ENCODE results near the gene FMNL3.
A peak's percentile ranks its signal among the peaks of the same experiment; 100 is the strongest.

FMNL3 gene

DNA sequence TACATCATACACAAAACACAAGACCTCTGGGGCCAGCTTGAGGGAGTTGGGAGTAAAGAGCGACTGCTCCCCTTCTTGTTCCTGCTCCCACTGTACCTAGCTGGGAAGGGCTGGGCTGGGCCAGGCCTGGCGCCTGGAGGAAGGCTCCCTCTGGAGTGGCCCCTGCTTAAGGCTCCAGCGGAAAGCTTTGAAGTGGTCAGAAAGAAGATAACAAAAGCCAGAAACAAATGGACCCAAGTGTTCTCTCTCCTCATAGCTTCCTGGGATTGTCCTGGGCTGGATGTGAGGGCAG, 58.5 kb downstream of the FMNL3 start:
- DNase-seq, result no peak

DNA sequence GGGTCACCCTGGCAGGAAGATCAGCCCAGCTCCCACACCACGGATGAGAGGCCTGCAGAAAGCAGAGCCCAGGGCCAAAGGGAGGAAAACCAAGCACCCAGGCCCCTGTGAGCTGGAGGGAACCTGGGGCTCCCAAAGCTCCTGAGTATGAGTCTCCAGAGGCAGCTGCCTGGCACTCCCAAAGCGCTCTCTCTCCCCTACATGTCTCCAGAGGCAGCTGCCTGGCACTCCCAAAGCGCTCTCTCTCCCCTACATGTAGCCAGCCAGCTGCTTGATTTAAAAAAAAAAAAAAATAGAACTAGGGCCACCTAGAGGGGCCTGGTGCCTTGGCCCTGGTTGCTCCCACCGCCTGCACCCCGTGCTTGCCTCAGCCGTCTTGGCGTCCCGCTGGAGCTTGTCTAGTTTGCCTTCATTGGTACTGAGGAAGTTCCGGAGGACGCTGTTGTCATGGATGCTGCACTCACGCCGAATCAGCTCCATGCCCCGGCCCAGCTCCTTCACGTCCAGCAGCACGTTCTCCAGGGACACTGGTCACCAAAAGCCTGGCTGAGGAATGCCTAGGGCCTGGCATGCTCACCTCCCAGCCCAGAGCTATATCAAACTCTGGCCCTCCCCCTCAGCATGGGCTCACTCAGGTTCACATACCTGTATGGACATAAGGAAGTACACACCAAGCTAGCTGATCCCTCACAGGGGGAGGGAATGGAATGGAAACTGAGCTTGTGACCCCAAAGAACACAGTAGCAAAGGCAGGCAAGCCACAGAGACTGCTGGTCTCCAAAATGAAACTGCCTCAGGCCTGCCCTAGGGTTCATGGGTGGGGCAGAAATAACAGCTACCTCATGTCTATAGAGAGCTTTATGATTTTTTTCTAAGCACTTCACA, 59.1 kb downstream of the FMNL3 start:
- DNase-seq, result no peak

DNA sequence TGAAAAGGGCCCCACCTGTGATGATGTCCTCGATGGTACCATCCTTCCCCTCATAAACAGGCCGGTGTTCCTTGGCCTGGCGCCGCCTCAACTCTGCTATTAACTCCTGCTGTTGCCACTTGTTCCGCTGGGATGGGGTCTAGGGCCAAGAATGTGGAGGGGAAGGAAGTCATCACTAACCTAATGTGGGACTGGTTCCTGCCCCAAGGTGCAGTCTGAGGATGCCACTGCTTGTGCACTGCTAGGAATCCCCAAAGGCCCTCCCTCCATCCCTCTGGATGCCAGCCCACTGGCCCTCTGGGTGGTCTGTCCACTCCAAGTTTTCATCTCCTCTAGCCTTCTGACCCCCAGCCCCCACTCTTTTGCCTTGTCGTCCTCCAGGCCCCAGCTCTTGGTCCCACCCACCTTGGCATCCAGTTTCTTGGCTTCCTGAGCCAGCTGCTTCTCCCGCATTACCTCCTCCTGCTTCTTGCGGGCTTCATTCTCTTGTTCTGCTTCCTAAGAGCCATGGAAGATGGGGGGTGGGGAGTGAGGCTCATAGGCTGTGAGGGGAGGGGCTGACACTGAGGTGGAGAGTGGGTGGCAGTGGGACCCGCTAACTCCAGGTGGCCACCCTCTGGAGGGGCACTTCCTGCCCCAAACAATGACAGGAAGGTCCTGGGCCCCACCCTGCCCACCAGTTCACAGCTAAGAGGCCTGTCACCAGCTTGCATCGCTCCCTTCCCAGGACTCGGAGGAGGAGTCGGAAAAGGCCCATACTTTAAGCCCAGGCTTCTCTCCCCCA, 60.1 kb downstream of the FMNL3 start:
- no peak for DNase-seq

DNA sequence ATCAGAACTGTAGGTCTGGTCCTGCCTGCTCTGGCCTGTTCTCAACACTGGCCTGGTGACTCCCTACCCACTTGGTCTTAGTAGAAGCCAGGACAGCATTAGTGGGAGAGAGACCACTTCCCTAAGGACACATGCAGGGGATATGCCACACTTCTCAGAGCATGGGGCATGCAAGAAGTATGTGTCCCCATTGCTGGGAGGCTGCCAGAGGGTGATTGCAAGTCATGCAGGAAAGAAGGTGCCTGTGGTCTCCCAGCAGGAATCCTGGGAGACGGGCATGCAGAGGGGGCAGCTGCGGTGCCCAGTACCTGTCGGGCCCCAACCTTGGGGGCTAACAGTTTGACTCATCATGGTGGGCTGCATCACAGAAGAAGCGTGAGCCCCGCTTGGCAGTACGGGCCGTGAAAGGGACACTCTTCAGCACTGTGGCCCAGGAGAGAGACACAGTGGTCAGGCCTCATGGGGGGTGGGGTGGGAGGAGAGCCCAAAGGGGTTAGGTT, 60.8 kb downstream of the FMNL3 start:
- no peak for DNase-seq

DNA sequence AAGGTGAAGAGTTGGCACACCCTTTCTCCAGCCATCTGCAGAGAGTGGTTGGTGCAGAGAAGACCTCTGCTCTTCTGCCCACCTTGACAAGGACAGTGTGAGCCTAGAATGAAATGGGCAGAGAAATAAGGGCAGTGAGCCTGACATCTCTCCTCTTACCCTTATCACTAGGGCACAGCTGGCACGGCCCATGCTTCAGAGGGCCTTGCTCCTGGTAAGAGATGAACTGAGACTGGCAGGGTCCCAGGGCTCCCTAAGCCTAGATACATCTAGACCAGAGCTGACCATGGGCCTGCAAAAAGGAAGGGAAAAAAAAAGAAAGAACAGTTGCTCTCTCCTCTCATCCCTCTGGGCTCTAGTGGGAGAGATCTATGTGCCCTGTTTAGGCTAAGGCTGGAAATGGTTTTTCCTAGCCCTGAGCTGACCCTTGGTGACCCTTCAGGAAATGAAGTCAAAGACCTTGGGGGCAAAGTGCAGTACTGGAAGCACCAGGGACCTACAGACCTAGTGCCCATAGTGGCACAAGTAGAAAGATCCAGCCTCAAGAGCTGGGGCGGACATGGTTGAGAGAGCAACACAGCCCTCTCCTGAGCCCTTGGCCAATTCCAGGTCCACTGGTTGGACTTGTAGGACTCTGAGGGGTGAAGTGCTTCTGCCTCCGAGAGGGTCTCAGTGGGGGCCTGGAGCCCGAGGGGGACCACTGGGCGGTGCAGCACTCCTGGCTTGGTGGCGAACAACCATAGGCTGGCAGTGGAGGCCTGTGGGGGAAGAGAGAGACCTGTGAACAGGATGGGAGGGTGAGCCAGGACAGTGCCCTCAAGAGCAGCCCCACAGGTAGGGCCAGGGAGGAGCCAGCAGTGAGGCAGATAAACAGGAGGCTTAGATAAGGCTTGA, 61.8 kb downstream of the FMNL3 start:
- DNase-seq, result no peak

DNA sequence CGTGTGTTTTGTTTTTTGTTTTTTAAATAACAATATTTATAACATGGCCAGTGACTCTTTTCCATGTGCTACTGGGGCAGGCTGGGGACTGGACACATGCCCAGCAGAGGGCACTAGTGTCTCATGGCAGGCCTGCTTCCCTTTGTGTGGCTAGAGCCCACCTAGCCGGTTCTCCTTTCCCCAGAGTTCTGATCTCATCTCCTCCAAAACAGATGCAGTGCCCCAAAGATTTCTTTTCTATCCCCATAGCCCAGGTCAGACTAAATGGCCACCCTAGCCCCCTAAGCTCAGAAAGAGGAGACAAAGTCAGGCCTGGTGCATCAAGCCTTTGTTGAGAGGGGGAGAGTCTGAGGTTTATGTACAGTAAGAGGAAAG, 62.6 kb downstream of the FMNL3 start:
- peak; percentile 91 for DNase-seq

DNA sequence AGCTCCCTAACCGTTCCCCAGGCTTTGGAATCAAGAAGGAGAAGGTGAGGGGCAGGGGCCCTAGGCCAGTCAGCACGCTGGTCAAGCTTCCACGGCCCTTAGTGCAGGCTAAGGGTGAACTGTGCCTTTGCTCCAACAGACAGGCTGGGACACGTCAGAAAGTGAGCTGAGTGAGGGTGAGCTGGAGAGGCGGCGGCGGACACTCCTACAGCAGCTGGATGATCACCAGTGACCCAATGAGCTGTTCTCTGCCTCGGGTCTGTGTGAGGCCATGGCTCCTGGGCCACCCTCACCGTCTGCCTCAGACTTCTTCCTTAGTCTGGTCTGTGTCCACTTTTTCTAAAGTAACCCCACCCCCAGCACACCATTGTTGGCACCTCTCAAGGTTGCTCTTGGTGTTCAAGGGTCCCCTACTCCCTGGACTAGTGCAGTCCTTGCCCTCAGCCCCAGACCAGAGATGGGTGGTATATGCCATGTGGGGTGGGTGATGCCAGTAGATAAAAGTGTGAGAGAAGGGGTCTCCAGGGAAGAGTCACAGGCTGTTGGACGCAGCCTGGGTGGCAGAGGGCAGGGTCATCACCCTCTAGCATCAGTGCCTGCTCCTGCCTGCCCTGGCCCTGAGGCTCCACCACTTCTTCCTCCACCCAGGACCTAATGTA, 63.1 kb downstream of the FMNL3 start:
- no peak for DNase-seq

DNA sequence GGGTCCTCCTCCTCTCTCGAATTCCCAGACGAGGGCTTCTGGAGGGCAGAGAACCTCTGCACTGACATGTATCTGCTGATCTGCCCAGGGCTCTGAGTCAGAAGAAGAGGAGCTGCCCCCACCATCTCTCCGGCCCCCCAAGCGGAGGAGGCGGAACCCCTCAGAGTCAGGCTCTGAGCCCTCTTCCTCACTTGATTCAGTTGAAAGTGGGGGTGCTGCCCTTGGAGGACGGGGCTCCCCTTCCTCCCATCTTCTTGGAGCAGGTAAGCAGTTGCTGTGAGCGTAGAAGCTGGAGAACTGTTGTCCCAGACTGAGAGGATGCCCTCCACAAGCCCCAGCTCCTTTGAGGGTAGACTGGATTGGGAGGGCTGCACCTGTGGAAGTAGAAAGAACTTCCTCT, 64.1 kb downstream of the FMNL3 start:
- peak; percentile 55 for DNase-seq

DNA sequence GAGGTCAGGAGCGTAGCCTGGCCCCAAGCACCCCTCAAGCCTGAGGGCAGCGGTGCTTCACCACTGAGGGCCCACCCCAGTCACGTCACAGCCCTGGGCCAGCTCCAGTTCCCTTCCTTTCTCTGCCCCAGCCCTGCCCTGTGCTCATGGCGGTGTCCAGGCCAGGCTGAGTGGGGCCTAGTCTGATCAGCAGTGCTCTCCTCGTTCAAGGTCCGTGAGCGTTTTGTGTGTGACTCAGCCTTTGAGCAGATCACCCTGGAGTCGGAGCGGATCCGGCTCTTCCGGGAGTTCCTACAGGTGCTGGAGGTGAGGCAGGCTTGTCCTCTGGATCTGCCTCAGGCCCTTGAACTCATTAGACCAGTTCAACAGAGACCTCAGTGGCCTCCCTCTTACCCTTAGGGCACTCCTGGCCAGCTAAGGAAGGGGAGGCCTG, 64.8 kb downstream of the FMNL3 start:
- DNase-seq, result peak; percentile 47

DNA sequence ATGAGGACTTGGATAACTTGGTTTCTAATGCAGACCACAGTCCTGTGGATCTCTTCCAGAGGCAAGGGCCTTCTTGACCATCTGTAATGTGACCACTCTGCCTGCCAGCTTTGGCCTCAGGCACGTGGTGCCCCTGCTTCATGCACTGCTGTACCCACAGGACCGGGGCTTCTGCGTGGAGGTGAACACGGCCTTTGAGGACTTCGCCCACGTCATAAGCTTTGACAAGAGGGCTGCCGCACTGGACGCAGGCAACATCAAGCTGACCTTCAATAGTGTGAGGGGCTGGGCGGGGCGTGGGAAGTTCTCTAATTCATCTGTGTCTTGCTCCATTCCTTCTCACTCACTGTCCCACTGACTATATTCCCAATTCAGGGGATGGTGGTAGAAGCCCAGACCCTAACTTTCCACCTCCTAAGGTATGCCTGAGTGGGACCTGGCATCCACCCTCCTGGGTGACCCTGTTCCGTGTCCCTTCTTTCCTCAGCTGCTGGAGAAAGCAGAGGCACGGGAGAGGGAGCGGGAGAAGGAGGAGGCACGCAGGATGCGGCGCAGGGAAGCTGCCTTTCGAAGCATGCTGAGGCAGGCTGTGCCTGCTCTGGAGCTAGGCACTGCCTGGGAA, 65.3 kb downstream of the FMNL3 start:
- DNase-seq, result no peak

DNA sequence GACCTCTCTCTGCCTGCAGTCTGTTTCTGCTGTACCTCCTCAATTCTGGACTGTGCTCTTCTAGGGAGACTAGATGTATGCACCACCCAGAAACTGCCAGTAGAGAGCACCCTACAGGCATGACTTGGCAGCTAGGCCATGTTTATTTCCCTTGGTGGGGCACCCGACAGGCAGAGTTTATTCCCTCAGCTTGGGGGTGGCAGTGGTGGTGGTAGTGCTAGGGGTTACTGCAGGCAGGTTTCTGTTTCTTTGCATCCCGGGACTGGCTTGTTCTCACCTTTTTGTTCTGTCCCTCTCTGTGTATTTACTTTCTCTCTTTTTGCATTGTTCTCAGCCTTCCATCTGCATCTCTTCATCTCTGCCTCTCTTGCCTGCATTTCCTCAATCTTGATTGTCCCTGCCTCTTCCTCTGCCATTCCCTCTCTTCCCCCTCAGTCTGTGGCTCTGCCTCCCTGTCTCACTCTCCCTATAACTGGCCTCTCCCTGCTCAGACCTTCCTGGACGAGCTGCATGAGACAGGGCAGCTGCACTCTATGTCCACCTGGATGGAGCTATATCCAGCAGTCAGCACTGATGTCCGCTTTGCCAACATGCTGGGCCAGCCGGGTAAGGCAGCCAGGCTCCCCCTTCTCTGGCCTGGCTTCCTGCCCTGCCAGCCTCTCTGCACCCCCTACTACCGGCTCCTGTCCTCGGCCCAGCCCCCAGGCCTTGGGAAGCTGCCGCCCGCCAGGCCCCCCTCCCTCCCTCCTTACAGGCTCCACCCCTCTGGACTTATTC, 70.0 kb downstream of the FMNL3 start:
- DNase-seq, result peak; percentile 78

DNA sequence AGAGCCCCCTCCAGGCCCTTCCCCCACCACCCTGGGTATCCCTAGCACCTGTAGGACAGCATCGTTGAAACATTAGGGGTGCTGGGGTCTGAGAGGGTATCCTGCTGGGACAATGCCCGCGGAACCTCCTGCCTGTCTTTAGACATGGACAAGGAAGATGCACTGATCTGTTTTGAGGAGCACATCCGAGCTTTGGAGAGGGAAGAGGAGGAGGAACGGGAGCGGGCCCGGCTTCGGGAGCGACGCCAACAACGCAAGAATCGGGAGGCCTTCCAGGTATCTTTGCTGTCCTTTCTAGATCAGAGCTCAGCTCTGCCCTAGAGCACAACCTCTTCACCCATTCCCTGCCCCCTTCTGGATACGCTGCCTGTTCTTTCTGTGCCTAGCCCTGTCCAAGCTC, 70.6 kb downstream of the FMNL3 start:
- peak; percentile 59 for DNase-seq

DNA sequence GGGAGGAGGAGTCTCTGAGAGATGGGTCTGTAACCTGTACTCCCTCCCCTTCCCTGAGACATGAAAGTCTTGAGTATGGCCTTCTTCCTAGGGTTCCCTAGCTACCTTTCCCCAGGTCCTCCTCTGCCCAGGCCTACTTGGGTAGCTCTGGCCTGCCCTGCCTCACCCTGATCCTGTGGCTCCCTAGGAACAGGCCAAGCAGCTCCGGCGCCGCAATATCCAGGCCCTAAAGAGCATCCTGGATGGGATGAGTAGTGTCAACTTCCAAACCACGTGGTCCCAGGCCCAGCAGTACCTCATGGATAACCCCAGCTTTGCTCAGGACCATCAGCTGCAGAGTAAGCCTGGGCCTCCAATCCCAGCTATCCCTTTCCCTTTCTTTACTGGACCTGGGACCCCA, 71.5 kb downstream of the FMNL3 start:
- DNase-seq, result peak; percentile 54

DNA sequence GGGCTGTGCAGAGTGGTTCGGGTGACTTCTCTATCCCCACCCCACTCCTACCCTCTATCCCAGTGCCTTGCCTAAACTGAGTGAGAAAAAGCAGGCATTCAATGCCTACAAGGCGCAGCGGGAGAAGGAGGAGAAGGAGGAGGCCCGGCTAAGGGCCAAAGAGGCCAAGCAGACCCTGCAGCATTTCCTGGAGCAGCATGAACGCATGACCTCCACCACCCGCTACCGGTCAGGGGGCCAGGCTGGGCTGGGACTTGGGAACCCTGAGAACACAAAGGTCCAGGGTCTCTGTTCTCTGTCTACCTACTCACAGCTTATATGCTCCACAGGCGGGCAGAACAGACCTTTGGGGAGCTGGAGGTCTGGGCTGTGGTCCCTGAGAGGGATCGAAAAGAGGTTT, 72.2 kb downstream of the FMNL3 start:
- DNase-seq, result no peak

DNA sequence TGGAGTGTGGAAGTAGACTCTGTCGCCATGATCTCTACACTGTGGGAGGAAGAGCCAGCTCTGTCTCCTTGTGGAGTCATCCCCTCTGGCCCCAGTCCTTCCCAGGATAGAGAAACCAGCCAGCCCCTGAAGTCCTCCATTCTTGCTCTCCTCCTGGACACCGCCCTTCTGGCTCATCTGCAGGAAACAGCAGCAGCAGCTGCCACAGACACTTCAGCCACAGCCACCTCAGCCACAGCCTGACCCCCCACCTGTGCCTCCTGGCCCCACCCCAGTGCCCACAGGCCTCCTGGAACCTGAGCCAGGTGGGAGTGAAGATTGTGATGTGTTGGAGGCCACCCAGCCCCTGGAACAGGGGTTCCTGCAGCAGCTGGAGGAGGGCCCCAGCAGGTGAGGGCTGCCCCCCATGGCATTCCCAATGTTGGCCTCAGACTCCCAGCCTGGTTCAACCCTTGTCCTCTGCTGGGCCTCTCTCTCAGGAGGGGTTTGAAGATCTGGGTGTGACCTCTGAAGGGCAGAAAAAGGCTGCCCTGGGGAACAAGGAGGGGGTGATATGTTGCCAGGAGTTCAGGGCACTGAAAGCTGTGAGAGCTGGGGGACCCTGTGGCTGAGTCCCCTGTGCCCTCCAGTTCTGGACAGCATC, 73.4 kb downstream of the FMNL3 start:
- DNase-seq, result peak; percentile 52

DNA sequence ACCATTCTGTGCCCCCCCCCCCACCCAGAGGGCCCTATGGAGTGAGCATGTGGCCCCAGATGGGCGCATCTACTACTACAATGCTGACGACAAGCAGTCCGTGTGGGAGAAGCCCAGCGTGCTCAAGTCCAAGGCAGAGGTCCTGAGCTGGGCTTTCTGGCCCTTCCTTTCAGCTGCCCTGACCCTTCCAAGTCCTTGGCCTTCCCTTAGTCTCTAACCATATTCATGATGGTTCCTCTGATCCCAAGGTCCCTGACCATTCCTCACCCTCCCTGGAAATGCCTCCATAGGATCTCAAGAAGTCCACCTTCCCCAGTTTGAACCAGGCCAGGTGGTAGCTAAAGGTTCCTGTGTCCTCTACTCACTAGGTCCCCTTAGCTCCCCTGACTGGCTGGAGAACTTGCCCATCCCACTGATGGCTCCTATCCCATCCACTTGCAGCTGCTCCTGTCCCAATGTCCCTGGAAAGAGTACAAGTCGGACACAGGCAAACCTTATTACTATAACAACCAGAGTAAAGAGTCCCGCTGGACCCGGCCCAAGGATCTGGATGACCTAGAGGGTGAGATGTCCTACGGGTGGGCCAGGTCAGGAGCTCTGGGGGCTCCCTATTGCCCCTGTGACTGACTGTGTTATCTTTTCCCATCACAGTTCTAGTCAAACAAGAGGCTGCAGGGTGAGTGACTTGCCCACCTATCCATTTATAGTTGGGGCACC, 74.1 kb downstream of the FMNL3 start:
- DNase-seq, result no peak

DNA sequence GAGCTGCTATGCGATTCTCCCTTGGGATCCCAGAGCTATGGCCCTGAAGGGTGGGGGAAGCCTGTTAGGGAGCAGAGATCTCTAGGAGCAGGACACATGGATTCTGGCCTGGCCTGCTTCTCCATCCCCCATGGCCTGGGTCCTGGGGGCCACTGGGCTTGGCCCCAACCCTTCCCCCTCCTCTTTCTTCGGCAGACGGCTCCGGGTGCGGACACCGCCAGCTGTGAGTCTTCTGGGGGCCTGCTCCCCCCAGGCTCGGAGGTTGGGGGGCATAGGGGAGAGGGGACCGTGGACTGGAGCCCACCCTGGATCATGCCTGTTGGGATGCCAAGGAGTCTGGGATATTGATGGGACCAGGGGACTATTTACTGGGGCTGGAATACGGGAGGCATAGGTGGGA, 74.8 kb downstream of the FMNL3 start:
- no peak for DNase-seq

DNA sequence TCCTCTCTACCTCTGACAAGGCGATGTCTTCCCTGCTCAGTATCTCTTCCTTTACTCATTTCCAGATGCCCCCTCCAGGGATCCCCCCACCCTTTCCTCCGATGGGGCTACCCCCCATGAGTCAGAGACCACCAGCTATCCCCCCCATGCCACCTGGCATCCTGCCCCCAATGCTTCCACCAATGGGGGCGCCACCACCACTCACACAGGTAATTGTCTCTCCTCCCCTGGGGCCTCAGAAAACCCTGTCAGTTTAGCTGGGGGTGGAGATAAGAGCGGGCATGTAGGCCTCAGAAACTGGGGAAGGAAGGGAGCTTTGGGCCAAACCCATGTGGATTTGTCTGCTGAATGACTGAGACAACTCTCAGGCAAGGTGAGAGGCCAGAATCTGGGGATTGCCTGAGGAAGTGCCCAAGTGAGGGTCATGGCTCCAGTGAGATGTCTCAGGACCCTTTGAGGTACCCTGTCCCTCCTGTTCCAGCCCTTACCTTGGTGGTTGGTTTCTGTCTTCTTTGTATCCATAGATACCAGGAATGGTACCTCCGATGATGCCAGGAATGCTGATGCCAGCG, 75.8 kb downstream of the FMNL3 start:
- DNase-seq, result no peak

DNA sequence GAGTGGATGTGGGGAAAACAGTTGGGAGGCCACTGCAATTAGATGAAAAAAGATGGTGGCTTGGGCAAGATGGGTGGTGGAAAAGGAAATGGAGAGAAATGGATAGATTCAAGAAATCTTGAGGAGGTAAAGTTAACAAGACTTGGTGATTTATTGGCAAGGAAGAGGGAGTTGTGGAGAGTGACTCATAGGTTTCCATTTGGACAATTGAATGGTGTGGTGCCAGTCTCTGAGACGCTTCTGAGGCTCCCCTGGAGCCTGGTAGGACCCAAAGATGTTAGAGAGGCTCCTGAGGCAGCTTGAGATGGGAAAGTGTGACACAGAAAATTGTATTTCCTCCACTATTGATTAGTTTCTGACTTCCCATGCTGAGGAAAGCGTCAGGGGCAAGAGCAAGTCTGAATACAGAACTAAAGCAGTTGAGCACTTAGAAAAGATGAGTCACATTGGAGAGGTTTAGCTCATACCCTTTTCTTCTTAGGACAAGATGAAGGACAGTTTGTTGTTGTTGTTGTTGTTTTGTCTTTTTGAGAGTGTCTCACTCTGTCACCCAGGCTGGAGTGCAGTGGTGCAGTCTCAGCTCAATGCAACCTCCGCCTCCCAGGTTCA, 79.3 kb downstream of the FMNL3 start:
- no peak for DNase-seq
